Jurkat, Clone E6-1 (cell line): Measurements from ENCODE around the gene KLHL7. TPM values are rescaled to one million over a fixed set of nuclear protein-coding genes. Genes with fewer than 3 reads are reported as not detected.
A peak's percentile ranks its signal among the peaks of the same experiment; 100 is the strongest.

Experiments
- DNase-seq: peaks from one replicate; pipeline ENCODE4 v3.0.0-alpha.2; 2011; ENCODE audit warnings: low read depth, low spot score
- H3K4me3 ChIP-seq: 2 replicates; pipeline ENCODE4 v1.5.1; 2011; ENCODE audit warnings: mild to moderate bottlenecking, low read length, control low read depth, moderate library complexity
- polyA plus RNA-seq: library from polyadenylated mRNA; unstranded; fragments of >200 nt; gene quantifications from one replicate; pipeline ENCODE4 v1.2.1, GENCODE V29; 2012; ENCODE audit warnings: missing spikeins; ENCODE audit not compliant: insufficient read length, insufficient read depth

Gene KLHL7, protein sequence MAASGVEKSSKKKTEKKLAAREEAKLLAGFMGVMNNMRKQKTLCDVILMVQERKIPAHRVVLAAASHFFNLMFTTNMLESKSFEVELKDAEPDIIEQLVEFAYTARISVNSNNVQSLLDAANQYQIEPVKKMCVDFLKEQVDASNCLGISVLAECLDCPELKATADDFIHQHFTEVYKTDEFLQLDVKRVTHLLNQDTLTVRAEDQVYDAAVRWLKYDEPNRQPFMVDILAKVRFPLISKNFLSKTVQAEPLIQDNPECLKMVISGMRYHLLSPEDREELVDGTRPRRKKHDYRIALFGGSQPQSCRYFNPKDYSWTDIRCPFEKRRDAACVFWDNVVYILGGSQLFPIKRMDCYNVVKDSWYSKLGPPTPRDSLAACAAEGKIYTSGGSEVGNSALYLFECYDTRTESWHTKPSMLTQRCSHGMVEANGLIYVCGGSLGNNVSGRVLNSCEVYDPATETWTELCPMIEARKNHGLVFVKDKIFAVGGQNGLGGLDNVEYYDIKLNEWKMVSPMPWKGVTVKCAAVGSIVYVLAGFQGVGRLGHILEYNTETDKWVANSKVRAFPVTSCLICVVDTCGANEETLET
- 70.2 TPM for polyA plus RNA-seq

DNA sequence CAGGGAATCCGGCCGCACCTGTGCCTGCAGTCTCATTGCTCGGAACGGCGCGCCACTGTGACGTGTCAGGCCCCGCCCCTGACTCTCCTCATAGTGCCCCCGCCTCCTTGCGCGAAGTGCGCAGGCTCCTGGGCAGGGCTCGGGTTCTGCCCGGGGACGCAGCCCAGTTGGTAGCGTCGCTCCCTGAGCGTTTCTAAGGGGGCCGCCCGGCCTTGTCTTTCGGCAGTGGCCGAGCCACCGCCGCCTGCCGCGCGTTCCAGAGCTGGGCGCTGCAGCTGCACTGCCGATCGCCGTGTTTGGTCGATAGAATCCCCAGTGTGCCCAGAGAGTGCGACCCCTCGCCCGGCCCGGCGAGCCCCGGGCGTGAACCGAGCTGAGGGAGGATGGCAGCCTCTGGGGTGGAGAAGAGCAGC lies at the start of gene KLHL7:
TSS of gene KLHL7 (plus strand) at position 142 of the 413 bp plus-strand sequence. CDS start at position 384, 242 bp downstream.
- H3K4me3 ChIP-seq: peak within 1 kb of the TSS; percentile 86
- DNase-seq: peak; percentile 84

DNA sequence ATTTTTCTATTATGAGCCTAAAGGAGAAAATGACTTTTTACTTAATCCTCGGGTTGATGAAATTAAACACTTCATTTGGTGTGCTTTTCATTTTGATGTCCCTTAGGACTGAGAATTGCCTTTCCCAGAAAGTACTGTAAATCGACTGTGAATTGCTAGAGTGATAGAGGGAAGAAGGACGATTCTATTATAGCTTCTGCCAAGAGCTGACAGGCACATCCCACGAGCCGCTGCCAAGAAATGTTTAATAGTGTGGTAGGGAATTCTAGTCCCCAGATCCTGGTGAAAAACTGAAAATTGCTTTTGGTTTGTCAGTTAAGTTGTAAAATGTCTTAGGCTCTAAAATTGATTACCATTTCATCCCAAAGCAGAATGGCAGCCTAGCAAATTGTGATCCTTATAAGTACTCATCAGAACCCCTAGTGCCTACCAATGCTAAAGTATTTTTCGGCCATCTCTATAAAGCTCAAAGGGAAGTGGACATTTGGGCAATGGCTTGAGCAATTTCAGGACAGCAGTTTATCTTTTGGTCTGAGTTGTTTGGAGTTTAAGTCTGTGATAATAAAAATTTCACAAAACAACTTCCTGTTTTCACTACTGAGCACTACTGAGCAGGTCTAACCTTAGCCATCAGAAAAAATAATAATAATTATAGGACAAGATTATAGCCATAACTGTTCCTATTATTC lies 47.0 kb upstream of the KLHL7 start:
- no peak for DNase-seq
- H3K4me3 ChIP-seq: no peak overlapping the region

DNA sequence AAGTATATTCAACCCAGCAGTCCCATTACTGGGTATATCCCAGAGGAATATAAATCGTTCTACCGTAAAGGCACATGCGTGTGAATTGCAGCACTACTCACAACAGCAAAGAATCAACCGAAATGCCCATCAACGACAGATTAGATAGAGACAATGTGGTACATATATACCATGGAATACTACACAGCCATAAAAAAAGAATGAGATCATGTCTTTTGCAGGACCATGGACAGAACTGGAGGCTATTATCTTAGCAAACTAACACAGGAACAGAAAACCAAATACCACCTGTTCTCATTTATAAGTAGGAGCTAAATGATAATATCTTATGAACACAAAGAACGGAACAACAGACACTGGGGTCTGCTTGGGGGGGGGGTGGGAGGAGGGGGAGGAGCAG lies 44.3 kb upstream of the KLHL7 start:
- no peak for DNase-seq
- no peak overlapping the region for H3K4me3 ChIP-seq

DNA sequence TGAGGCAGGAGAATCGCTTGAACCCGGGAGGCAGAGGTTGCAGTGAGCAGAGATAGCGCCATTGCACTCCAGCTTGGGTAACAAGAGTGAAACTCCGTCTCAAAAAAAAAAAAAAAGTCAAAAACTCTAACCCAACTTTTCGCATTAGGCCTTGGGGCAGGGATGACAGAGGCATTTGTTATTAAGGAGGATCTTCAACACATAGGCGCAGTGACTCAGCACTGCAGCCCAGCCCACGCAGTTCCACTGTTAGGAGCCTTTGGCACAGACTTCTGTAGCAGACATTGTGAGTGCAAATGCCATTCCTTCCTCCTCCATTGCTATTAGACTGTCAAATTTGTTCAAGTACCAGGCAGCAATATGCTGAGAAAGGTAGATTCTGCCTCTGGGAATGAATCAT lies 43.1 kb upstream of the KLHL7 start:
- no peak for DNase-seq
- no peak overlapping the region for H3K4me3 ChIP-seq

GRCh38 chr7:23065974-23066373 lies 39.6 kb upstream of the KLHL7 start:
- H3K4me3 ChIP-seq: no peak overlapping the region
- DNase-seq: no peak

- H3K4me3 ChIP-seq: no peak overlapping the region
- DNase-seq: no peak
Measured at GRCh38 chr7:23067271-23067670, 38.3 kb upstream of the KLHL7 start.

- DNase-seq: no peak
- no peak overlapping the region for H3K4me3 ChIP-seq
Measured at GRCh38 chr7:23072048-23072447, 33.5 kb upstream of the KLHL7 start.

DNA sequence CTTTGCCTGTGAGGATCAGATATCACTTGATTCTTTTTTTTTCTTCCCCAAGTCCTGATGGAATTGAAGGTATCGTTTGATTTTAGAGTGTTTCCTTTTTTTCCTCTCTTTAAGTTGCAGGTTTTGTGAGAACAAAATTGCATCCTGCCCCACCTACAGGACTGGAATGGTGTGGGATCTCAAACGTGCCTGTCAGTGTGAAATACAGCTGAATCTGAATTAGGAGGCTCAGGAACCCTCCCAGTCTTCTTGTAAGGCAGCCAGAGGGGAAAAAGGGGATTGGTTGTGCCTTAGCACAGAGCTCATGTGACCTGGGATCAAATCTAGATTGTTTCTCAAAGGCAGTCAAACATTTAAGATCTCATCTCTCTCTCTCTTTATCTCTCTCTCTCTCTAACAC lies 32.7 kb upstream of the KLHL7 start:
- H3K4me3 ChIP-seq: no peak overlapping the region
- no peak for DNase-seq

DNA sequence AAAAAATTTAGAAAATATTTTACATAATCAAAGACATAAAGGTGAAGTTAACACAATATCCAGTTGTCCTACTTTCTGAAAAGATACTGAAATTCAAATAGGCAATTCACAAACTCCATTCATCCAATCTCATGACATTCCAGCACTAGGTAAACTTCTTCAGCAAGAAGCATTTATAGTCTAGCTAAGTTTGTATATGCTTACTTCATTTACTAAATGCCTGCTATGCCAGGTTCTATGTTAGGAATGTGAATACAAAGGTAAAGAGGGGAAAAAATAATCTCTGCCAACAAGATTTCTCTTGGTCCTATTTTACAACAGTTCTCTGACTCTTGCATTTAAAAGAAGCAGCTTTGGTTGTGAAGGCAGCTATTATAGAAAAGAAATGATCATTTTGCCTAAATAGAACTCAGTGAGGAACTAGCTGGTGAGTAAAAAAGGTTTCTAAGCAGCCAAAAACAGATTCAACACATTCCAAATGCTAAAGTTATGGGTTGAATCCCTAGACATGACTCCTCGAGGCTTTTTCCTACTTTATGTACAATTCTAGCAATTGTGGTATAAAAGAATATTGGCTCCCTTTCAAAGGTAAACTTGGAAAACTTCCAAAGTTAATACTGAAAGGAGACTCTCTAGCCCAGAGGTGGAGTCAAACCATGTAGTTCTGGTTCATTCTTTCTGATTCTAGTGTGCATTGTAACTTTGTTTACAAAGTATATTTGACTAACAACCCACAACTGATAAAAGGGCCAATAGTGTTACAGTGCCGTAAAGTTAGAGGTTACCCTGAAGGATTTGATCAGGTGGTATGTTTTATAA lies 30.9 kb upstream of the KLHL7 start:
- H3K4me3 ChIP-seq: no peak overlapping the region
- DNase-seq: no peak

DNA sequence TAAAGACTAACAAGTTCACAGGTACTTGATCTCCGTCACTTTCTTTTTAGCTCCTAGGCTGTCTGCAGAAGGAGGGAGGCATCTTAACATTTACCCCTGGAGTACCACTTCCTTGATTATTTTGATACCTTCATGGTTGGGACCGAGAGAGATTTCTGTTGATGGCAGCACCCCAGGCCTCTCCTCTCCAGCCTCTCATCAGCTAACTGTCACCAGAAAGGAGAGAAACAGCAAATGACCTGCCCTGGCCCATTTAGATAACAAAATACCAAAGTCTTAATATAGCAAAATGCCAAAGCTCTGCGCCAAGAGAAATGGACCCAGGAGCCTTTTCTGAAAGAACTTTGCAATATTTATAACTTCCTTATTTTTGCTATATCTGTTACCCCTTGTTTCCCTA lies 30.0 kb upstream of the KLHL7 start:
- no peak for DNase-seq
- no peak overlapping the region for H3K4me3 ChIP-seq

- H3K4me3 ChIP-seq: no peak overlapping the region
- no peak for DNase-seq
Measured at GRCh38 chr7:23076772-23077171, 28.8 kb upstream of the KLHL7 start.

GRCh38 chr7:23093111-23093510 lies 12.5 kb upstream of the KLHL7 start:
- DNase-seq: no peak
- H3K4me3 ChIP-seq: no peak overlapping the region

DNA sequence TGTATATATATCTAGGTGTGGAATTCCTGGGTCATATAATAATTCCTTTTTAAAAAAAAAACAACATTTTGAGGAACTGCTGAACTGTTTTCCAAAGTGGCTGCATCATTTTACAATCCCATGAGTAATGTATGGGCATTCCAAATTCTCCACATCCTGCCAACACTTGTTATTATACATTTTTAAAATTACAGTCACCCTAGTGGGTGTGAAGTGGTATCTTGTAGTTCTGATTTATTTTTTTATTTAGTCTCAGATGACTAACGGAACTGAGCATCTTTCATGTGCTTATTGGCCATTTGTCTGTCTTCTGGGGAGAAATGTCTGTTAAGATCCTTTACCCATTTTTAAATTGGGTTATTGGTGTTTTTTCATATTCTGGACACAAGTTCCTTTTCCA lies 12.0 kb upstream of the KLHL7 start:
- DNase-seq: no peak
- no peak overlapping the region for H3K4me3 ChIP-seq

DNA sequence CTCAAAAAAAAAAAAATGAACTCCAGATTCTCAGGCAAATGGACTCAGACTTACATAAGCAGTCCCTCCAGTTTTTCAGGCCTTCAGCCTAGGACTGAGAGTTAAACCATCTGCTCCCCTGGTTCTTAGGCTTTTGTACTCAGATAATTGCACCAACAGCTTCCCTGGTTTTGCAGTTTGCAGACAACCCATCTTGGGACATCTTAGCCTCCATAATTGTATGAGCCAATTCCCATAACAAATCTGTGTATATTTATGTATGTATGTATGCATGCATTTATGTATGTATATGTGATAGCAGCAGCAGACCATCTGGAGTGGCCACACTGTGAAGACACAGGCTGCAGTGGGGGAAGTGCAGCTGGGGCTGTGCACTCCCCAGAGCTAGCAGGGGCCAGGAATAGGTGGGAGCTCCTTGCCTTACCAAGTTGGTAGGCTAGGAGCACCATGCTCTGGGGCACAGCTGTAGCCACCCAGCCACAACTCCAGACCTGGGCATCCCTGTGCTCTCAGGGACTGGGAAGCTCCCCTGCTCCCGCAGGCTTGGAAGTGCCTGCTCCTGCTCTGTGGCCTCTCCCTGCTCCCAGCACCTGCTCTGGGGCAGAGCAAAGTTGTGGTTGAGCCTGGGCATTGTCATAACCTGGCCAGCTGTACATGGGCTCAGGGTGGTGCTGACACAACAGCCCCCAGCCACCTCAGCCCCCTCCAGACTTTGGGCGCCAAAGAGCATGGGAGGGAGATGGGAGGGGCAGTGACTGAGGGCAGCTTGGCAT lies 8.9 kb upstream of the KLHL7 start:
- no peak for DNase-seq
- no peak overlapping the region for H3K4me3 ChIP-seq

DNA sequence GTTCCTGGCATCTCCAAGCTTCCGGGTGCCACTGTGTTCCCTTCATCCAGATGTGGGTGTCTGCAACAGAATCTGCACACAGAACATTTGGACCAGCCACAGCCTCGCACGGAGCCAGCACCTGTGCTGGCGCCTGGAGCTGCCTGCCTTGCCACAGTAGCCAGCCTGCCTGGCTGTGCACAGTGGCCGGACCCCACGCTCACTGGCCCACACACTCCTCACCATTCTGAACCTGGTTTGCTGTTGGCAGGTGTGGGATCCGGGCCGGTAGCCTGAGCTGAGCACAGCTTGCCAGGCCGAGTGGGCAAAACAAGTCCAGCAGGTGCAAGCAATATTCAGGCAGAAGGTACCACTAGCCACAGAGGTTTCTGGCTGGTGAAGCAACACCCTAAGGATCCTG lies 7.6 kb upstream of the KLHL7 start:
- H3K4me3 ChIP-seq: no peak overlapping the region
- DNase-seq: no peak

DNA sequence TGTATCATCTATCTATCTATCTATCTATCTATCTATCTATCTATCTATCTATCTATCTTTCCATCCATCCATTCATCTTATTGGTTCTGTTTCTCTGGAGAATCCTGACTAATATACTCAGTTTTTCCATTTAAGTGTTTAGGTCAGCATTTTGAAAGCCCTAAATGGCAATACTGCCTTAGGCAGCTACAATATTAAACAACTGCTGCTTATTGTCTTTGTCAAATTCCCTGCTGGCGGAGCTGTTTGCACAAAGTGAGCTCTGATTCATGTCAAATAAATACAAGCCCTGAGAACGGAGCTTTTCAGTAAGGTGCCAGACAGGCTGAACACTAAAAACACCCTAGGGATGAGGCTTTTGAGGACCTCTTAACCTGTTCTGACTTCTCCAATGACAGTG lies 7.1 kb upstream of the KLHL7 start:
- no peak for DNase-seq
- no peak overlapping the region for H3K4me3 ChIP-seq

GRCh38 chr7:23100697-23101096 lies 4.9 kb upstream of the KLHL7 start:
- H3K4me3 ChIP-seq: no peak overlapping the region
- no peak for DNase-seq

DNA sequence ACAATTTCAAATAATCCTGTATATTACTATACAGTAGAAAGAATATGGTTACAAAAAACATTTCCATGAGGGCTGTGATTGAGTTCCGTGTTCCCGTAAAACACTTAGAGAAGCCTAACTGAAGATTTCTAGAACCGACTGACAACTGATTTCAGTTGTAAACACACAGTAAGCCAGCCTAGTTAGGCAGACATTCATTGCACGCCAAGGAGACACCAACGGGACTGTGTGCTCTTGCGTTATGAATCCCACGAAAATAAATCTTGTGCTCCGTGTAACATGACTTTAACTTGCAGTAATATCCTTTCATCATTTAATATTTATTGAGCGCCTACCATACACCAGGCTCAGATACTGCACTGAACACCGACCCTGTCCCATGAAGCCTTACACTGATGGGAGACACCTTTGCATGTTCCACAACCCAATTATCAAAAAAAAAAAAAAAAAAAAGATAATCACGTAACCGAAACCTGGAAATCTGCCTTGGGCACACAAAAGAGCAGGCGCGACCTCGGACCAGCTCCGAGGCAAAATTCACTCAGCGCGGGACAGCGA lies 420 bp upstream of the KLHL7 start:
- H3K4me3 ChIP-seq: peak overlapping the region; percentile 86
- DNase-seq: no peak
